B cell (primary cell): ENCODE measurements around the gene ZBED4.

Experiments
- CTCF ChIP-seq: fragments of 200-600 bp; IDR thresholded peaks from one replicate; pipeline ENCODE4 v1.8.0; 2022; ENCODE audit warnings: antibody characterized with exemption, mild to moderate bottlenecking
- EZH2 ChIP-seq: IDR thresholded peaks from 2 replicates; pipeline ENCODE4 v1.6.1; 2012; ENCODE audit warnings: borderline replicate concordance, low read depth, mild to moderate bottlenecking, moderate library complexity, low read length; ENCODE audit not compliant: insufficient read depth, poor library complexity, severe bottlenecking

GRCh38 chr22:49904040-49904369 is 50.4 kb downstream of the ZBED4 start:
- TF ChIP-seq CTCF: no peak
- no peak for TF ChIP-seq EZH2
